Panc1 (cell line): ENCODE measurements around the gene OR2A5. TPM values are rescaled to one million over a fixed set of nuclear protein-coding genes. Genes with fewer than 3 reads are reported as not detected.

Experiments
- ATAC-seq: fragments of 200-7000 bp; cut with Tn5 transposase; 2 replicates; pipeline ENCODE4 v1.9.1; 2020; ENCODE audit warnings: mild to moderate bottlenecking, moderate library complexity
- BruUV-seq: library from RNA; stranded (reverse); fragments of 400-500 nt; replicated peaks from 2 replicates; lab custom pipeline; 2021; lab: Mats Ljungman, UMichigan
- CTCF ChIA-PET: fragments of 300-600 bp; sonication (Branson Sonifier 250); formaldehyde crosslinking; loops from one replicate; lab custom pipeline; 2022; ENCODE audit warnings: antibody characterized with exemption; lab: Charles Lee
- POLR2A ChIA-PET: fragments of 300-600 bp; sonication (Branson Sonifier 250); formaldehyde crosslinking; loops from one replicate; lab custom pipeline; 2022; ENCODE audit warnings: antibody characterized with exemption; lab: Charles Lee
- DNase-seq: peaks from one replicate; pipeline ENCODE4 v3.0.0-alpha.2; 2010; ENCODE audit warnings: low read depth, low spot score
- H3K27ac ChIP-seq: 2 replicates; pipeline ENCODE4 v1.5.1; 2011; ENCODE audit warnings: mild to moderate bottlenecking, low read length, inconsistent platforms
- H3K27me3 ChIP-seq: fragments of 200-500 bp; sonication (Bioruptor generic); 2 replicates; pipeline ENCODE4 v1.6.0; 2014; ENCODE audit warnings: low read length, inconsistent platforms; ENCODE audit not compliant: control insufficient read depth, insufficient read depth
- H3K36me3 ChIP-seq: fragments of 200-500 bp; sonication (Bioruptor generic); 2 replicates; pipeline ENCODE4 v1.5.1; 2014; ENCODE audit warnings: inconsistent platforms, mild to moderate bottlenecking, low read length, moderate library complexity; ENCODE audit not compliant: control insufficient read depth, insufficient read depth
- H3K4me1 ChIP-seq: 2 replicates; pipeline ENCODE4 v1.5.1; 2011; ENCODE audit warnings: inconsistent platforms, mild to moderate bottlenecking, low read length, moderate library complexity; ENCODE audit not compliant: control insufficient read depth, insufficient read depth
- H3K4me3 ChIP-seq, 2 experiments: 2 replicates each; pipeline ENCODE4 v1.5.1; 2011 to 2012; ENCODE audit warnings: low read depth in 2 of 2, low read length in 2 of 2, mild to moderate bottlenecking in 2 of 2, inconsistent platforms in 1 of 2, moderate library complexity in 1 of 2
- H3K9me3 ChIP-seq: fragments of 200-500 bp; sonication (Bioruptor generic); 2 replicates; pipeline ENCODE4 v1.5.1; 2014; ENCODE audit warnings: low read depth, mild to moderate bottlenecking, inconsistent platforms, low read length, moderate library complexity; ENCODE audit not compliant: control insufficient read depth, insufficient read depth
- CTCF ChIP-seq: fragments of 450-650 bp; IDR thresholded peaks from 2 replicates; pipeline ENCODE4 v1.5.1; 2017; ENCODE audit warnings: mild to moderate bottlenecking
- POLR2AphosphoS5 ChIP-seq: IDR thresholded peaks from 2 replicates; pipeline ENCODE4 v1.6.1; 2012; ENCODE audit warnings: mild to moderate bottlenecking, low read depth, low read length, moderate library complexity
- SIN3A ChIP-seq: IDR thresholded peaks from 2 replicates; pipeline ENCODE4 v1.6.1; 2012; ENCODE audit warnings: low read depth, mild to moderate bottlenecking, low read length, moderate library complexity, borderline replicate concordance; ENCODE audit not compliant: insufficient read depth
- TCF7L2 ChIP-seq: IDR thresholded peaks from 2 replicates; pipeline ENCODE4 v1.6.1; 2011; ENCODE audit warnings: mild to moderate bottlenecking, low read depth, low read length, inconsistent platforms
- in situ Hi-C: cut with HindIII; loops from 2 replicates; pipeline ENCODE4 v1.10.0; 2016; ENCODE audit warnings: low sequenced_read_pairs, low pct_unique_long_range_greater_than_20kb
- intact Hi-C: fragments of 100-400 bp; cut with micrococcal nuclease; formaldehyde crosslinking; loops from one replicate; pipeline ENCODE4 v1.10.0; 2022; ENCODE audit not compliant: unreplicated experiment
- total RNA-seq: library from RNA; stranded (reverse); gene quantifications from one replicate; pipeline ENCODE4 v1.2.1, GENCODE V29; 2021; ENCODE audit not compliant: unreplicated experiment
- TF ChIP-seq, protein P1 (sequence below), 2 experiments: IDR thresholded peaks; 2 replicates each; pipeline ENCODE4 v1.6.1; 2011 to 2012; ENCODE audit warnings: low read depth in 2 of 2, control low read depth in 1 of 2, low read length in 1 of 2, mild to moderate bottlenecking in 1 of 2, moderate library complexity in 1 of 2; ENCODE audit not compliant: insufficient read depth in 1 of 2

OR2A5 gene
- total RNA-seq, 1 experiment from 2014 or later: not detected

- TF ChIP-seq, protein P1, sequence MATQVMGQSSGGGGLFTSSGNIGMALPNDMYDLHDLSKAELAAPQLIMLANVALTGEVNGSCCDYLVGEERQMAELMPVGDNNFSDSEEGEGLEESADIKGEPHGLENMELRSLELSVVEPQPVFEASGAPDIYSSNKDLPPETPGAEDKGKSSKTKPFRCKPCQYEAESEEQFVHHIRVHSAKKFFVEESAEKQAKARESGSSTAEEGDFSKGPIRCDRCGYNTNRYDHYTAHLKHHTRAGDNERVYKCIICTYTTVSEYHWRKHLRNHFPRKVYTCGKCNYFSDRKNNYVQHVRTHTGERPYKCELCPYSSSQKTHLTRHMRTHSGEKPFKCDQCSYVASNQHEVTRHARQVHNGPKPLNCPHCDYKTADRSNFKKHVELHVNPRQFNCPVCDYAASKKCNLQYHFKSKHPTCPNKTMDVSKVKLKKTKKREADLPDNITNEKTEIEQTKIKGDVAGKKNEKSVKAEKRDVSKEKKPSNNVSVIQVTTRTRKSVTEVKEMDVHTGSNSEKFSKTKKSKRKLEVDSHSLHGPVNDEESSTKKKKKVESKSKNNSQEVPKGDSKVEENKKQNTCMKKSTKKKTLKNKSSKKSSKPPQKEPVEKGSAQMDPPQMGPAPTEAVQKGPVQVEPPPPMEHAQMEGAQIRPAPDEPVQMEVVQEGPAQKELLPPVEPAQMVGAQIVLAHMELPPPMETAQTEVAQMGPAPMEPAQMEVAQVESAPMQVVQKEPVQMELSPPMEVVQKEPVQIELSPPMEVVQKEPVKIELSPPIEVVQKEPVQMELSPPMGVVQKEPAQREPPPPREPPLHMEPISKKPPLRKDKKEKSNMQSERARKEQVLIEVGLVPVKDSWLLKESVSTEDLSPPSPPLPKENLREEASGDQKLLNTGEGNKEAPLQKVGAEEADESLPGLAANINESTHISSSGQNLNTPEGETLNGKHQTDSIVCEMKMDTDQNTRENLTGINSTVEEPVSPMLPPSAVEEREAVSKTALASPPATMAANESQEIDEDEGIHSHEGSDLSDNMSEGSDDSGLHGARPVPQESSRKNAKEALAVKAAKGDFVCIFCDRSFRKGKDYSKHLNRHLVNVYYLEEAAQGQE (IDR thresholded peaks at IDR 0.05; ENCODE audit: insufficient read depth in 1 of 2, low read depth in 2 of 2, low read length in 1 of 2): no peak
- TF ChIP-seq SIN3A: no peak
- no peak for TF ChIP-seq CTCF
- TF ChIP-seq POLR2AphosphoS5: no peak
- no peak for TF ChIP-seq TCF7L2
- intact Hi-C loops: no loop called here
- H3K4me1 ChIP-seq: no peaks in the 10 kb centered on the region
- in situ Hi-C loops: no loop called here
- no peaks in the 10 kb centered on the region for H3K9me3 ChIP-seq
- ATAC-seq: no peak
- no peak within 1 kb of the TSS for H3K27ac ChIP-seq
- CTCF ChIA-PET: no interaction called here
- no peak for DNase-seq
- no peaks in the 10 kb centered on the region for H3K36me3 ChIP-seq
- no TSS peak for BruUV-seq
- H3K27me3 ChIP-seq: no peaks in the 10 kb centered on the region; the same call in 1 of the 2 replicates
- POLR2A ChIA-PET: no interaction called here
- no peak within 1 kb of the TSS for H3K4me3 ChIP-seq
Measured at GRCh38 chr7:144069511-144069910, 20.8 kb downstream of the OR2A5 start, which contains the start of gene OR2A25. OR2A25 (plus strand) TSS chr7:144069811; CDS start chr7:144074220, 4,409 bp downstream.

DNA sequence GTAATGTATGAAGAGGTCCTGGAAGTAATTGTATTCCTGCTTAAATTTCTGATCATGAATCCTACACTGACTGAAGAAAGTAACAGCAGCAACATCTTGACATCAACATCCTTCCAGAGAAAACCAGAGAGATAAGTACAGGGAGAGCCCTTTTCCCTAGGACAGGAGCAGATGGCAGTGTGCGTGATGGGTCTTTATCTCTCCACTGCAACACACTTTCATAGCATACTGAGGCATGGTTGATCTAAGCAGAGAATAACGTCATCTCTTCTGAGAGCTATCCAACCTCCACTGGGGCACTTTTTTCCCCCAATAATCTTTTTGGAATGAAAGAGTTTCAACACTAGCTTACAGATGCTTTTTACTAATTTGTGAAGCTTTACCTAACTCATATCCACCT is 21.2 kb downstream of the OR2A5 start:
- H3K27me3 ChIP-seq: no peaks in the 10 kb centered on the region; the same call in 1 of the 2 replicates
- BruUV-seq: no TSS peak
- ATAC-seq (no peak), DNase-seq (no peak)
- H3K36me3 ChIP-seq: no peaks in the 10 kb centered on the region
- intact Hi-C loops: no loop called here
- POLR2A ChIA-PET: no interaction called here
- no peak overlapping the region for H3K27ac ChIP-seq
- no peaks in the 10 kb centered on the region for H3K9me3 ChIP-seq
- H3K4me3 ChIP-seq: no peak overlapping the region
- no peaks in the 10 kb centered on the region for H3K4me1 ChIP-seq
- CTCF ChIA-PET: no interaction called here
- in situ Hi-C loops: no loop called here
- TF ChIP-seq CTCF (no peak), TCF7L2 (no peak), SIN3A (no peak), POLR2AphosphoS5 (no peak)
- TF ChIP-seq, protein P1 (IDR thresholded peaks at IDR 0.05; ENCODE audit: insufficient read depth in 1 of 2, low read depth in 2 of 2, low read length in 1 of 2): no peak
